Smooth muscle cell (in vitro differentiated cells): ENCODE data around the gene RBM5. TPM values are rescaled to one million over a fixed set of nuclear protein-coding genes. Genes with fewer than 3 reads are reported as not detected.

ENCODE experiments used
- DNase-seq: peaks from one replicate; lab custom pipeline; 2025; ENCODE audit not compliant: unreplicated experiment; lab: John Stamatoyannopoulos, UW
- H2AFZ ChIP-seq: fragments of 200-600 bp; sonication (generic); 2 replicates; pipeline ENCODE4 v1.6.0; 2016; ENCODE audit warnings: antibody characterized with exemption, low read depth, mild to moderate bottlenecking
- H3F3A ChIP-seq: fragments of 200-600 bp; sonication (generic); 2 replicates; pipeline ENCODE4 v1.6.0; 2017; ENCODE audit warnings: antibody characterized with exemption, low read depth
- H3K27ac ChIP-seq: fragments of 200-600 bp; sonication (generic); 2 replicates; pipeline ENCODE4 v1.5.1; 2016; ENCODE audit warnings: low read depth, mild to moderate bottlenecking
- H3K27me3 ChIP-seq: fragments of 200-600 bp; sonication (generic); 2 replicates; pipeline ENCODE4 v1.6.1; 2016; ENCODE audit warnings: low read depth, mild to moderate bottlenecking
- H3K36me3 ChIP-seq: fragments of 200-600 bp; sonication (generic); 2 replicates; pipeline ENCODE4 v1.5.1; 2016; ENCODE audit warnings: low read depth
- H3K4me1 ChIP-seq: fragments of 200-600 bp; sonication (generic); 2 replicates; pipeline ENCODE4 v1.5.1; 2016; ENCODE audit warnings: low read depth
- H3K4me2 ChIP-seq: fragments of 200-600 bp; sonication (generic); 2 replicates; pipeline ENCODE4 v1.6.0; 2016; ENCODE audit warnings: mild to moderate bottlenecking
- H3K4me3 ChIP-seq: fragments of 200-600 bp; sonication (generic); 2 replicates; pipeline ENCODE4 v1.5.1; 2016; ENCODE audit warnings: mild to moderate bottlenecking
- H3K79me2 ChIP-seq: fragments of 200-600 bp; sonication (generic); 2 replicates; pipeline ENCODE4 v1.6.0; 2016; ENCODE audit warnings: low read depth, mild to moderate bottlenecking
- H3K9ac ChIP-seq: fragments of 200-600 bp; sonication (generic); 2 replicates; pipeline ENCODE4 v1.6.0; 2016; ENCODE audit warnings: low read depth
- H3K9me3 ChIP-seq: fragments of 200-600 bp; sonication (generic); replicated peaks from 2 replicates; pipeline ENCODE4 v1.5.1; 2016; ENCODE audit warnings: low read depth
- H4K20me1 ChIP-seq: fragments of 200-600 bp; sonication (generic); 2 replicates; pipeline ENCODE4 v1.6.0; 2016; ENCODE audit warnings: low read depth
- WGBS: methylation state at CpG from one replicate; pipeline ENCODE4 v1.1.7; 2016; ENCODE audit warnings: low lambda C conversion rate; 5-methylcytosine and 5-hydroxymethylcytosine counted together
- polyA plus RNA-seq: library from polyadenylated mRNA; unstranded; fragments of >200 nt; fragmentation: Nextera tagmentation; extraction: Ambion mirVana; gene quantifications from 2 replicates; pipeline ENCODE4 v1.2.1, GENCODE V29; 2016
- total RNA-seq: library from RNA; depleted of rRNA; stranded (reverse); fragments of >200 nt; gene quantifications from 2 replicates; pipeline ENCODE4 v1.2.3, GENCODE V29; 2014
- TF ChIP-seq, protein P1 (sequence below): fragments of 200-600 bp; sonication (generic); IDR thresholded peaks from 2 replicates; pipeline ENCODE4 v1.5.1; 2017; ENCODE audit warnings: borderline replicate concordance, mild to moderate bottlenecking, antibody characterized with exemption; ENCODE audit not compliant: insufficient read depth, poor library complexity, severe bottlenecking

Gene RBM5
- total and polyA plus RNA-seq, 2 experiments from 2014 or later = 56.0 to 151 TPM

DNA sequence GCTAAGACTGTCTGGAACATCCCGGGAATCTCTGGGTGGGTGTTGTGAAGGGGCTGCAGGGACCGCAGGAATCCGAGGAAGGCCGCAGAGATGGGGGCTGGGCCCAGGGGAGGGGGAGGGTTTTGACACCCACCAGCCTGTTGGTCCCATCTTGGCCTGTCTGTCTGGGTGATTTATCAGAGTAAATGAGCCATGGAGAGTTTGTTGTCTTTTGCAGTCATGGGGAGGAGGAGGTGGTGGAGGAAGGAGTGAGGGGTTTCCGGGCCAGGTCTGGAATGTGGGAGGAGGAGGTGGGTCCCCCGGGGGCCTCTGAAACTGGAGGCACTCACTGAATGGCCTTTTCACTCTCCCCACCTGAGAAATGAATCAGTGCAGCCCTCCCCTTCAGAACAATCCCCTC is 77.9 kb downstream of the RBM5 start:
- Histone ChIP-seq H3F3A (no peaks in the 10 kb centered on the region), H3K27me3 (no peaks in the 10 kb centered on the region), H3K4me2 (no peak overlapping the region), H3K36me3 (no peaks in the 10 kb centered on the region), H3K9ac (no peak overlapping the region), H3K4me1 (peaks cover 45% of the 10 kb centered on the region), H2AFZ (no peak overlapping the region), H4K20me1 (peaks cover 56% of the 10 kb centered on the region), H3K27ac (no peak overlapping the region), H3K9me3 (no peaks in the 10 kb centered on the region), H3K79me2 (no peaks in the 10 kb centered on the region), H3K4me3 (no peak overlapping the region)
- TF ChIP-seq, protein P1, sequence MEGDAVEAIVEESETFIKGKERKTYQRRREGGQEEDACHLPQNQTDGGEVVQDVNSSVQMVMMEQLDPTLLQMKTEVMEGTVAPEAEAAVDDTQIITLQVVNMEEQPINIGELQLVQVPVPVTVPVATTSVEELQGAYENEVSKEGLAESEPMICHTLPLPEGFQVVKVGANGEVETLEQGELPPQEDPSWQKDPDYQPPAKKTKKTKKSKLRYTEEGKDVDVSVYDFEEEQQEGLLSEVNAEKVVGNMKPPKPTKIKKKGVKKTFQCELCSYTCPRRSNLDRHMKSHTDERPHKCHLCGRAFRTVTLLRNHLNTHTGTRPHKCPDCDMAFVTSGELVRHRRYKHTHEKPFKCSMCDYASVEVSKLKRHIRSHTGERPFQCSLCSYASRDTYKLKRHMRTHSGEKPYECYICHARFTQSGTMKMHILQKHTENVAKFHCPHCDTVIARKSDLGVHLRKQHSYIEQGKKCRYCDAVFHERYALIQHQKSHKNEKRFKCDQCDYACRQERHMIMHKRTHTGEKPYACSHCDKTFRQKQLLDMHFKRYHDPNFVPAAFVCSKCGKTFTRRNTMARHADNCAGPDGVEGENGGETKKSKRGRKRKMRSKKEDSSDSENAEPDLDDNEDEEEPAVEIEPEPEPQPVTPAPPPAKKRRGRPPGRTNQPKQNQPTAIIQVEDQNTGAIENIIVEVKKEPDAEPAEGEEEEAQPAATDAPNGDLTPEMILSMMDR = no peak
- DNase-seq = no peak
- WGBS = 66% methylated on average over 6 of the region's 6 CpGs

DNA sequence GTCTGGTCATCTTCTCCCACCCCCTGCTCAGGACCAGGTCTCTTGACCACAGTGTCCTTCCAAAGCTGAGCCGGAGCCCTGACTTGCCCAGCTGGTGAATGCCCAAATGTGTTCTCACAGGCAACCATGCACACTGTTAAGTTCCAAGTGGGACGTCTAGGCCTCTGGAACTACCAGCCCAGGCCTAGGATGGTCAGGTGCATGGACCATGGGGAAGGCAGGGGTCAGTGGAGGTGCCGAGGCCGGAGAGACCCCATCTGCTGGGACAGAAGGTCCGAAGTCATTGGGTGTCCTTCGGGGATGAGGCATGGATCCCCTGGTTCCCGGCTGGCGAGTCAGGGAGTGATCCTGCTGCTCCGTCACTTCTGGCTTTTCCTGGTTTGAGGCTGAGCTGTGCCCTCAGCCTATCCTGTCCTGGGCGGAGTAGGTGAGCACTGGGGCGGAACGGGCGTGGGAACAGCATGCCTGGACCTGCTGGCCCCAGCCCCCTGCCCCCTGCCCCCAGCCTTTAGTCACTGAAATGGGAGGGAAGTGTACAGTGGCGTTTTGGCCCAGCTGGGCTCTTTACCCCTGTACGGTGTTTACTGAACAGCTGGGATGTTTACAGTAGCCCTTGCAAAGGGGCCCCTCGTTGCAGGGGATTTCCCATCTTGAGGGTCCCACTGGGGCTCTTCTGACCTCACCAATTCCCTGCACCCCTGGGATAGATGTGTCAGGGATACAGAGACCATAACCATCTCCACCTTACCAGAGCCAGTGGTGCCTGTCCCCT is 78.5 kb downstream of the RBM5 start:
- WGBS = 86% methylated on average over 15 of the region's 16 CpGs
- Histone ChIP-seq H3K9me3 (no peaks in the 10 kb centered on the region), H2AFZ (no peak overlapping the region), H3K4me1 (peaks cover 45% of the 10 kb centered on the region), H3K27ac (no peak overlapping the region), H3K79me2 (no peaks in the 10 kb centered on the region), H3K4me3 (no peak overlapping the region), H3K9ac (no peak overlapping the region), H3K27me3 (no peaks in the 10 kb centered on the region), H3K4me2 (no peak overlapping the region), H3K36me3 (no peaks in the 10 kb centered on the region), H4K20me1 (peaks cover 63% of the 10 kb centered on the region), H3F3A (no peaks in the 10 kb centered on the region)
- TF ChIP-seq, protein P1 = no peak
- DNase-seq = no peak

DNA sequence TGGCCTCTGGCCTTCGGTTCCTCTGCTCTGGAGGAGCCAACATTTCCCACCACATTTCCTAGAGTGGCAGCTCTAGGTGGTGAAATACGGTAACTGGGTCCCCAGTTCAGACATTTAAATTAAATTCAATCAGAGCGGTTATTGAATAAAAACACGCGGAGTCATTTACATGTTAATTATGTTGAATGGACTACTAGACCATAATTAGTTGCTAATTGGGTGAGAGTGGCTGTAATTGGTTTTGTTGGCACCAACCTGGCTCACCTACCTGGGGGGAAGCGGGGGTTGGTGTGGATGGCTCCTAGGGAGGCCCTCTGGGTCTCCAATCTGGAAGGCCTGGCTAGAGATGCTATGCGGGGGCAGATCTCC is 79.1 kb downstream of the RBM5 start:
- H3K4me3 ChIP-seq = no peak overlapping the region
- H3K4me2 ChIP-seq = no peak overlapping the region
- H3K27me3 ChIP-seq = no peaks in the 10 kb centered on the region
- 89% methylated on average over 7 of the region's 7 CpGs for WGBS
- H3K27ac ChIP-seq = no peak overlapping the region
- H3K79me2 ChIP-seq = no peaks in the 10 kb centered on the region
- no peaks in the 10 kb centered on the region for H3K9me3 ChIP-seq
- TF ChIP-seq, protein P1 = no peak
- peaks cover 45% of the 10 kb centered on the region for H3K4me1 ChIP-seq
- no peaks in the 10 kb centered on the region for H3K36me3 ChIP-seq
- no peaks in the 10 kb centered on the region for H3F3A ChIP-seq
- no peak for DNase-seq
- no peak overlapping the region for H2AFZ ChIP-seq
- no peak overlapping the region for H3K9ac ChIP-seq
- H4K20me1 ChIP-seq = peaks cover 67% of the 10 kb centered on the region

DNA sequence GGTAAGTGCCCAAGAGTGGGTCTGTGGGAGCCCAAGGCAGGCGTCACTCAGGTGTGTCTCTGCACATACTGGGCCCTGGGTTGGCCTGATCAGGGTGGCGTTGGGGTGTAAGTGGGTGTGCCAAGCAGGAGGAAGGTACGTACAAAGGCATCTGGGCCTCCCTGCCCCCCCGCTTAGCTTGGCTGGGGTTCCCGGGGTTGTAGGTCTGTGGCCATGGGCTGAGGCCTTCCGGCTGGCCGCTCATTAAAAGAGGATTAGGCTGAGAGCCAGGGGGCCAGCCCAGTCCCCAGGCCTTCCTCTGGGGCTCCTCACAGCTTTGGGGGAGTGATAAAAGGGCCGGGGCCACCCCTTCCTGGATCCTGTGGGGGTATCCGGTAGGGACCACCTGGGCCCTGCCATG is 79.7 kb downstream of the RBM5 start:
- no peaks in the 10 kb centered on the region for H3K79me2 ChIP-seq

More for the DNA sequence above, 79.7 kb downstream of the RBM5 start:
- Histone ChIP-seq H3K36me3 (no peaks in the 10 kb centered on the region), H3K9ac (no peak overlapping the region), H3K4me1 (peaks cover 45% of the 10 kb centered on the region), H3K4me3 (no peak overlapping the region), H2AFZ (no peak overlapping the region), H3F3A (no peaks in the 10 kb centered on the region), H3K4me2 (no peak overlapping the region), H4K20me1 (peaks cover 67% of the 10 kb centered on the region), H3K9me3 (no peaks in the 10 kb centered on the region), H3K27ac (no peak overlapping the region), H3K27me3 (no peaks in the 10 kb centered on the region)
- DNase-seq = no peak
- WGBS = 79% methylated on average over 9 of the region's 9 CpGs
- TF ChIP-seq, protein P1 = no peak
